ENCODE data around the gene DSTYK.
"Not testable (repeated sequence)": the region's sequence is repeated elsewhere in the genome, so short reads cannot be mapped to it uniquely, and the experiment has no call there.

Gene DSTYK

DNA sequence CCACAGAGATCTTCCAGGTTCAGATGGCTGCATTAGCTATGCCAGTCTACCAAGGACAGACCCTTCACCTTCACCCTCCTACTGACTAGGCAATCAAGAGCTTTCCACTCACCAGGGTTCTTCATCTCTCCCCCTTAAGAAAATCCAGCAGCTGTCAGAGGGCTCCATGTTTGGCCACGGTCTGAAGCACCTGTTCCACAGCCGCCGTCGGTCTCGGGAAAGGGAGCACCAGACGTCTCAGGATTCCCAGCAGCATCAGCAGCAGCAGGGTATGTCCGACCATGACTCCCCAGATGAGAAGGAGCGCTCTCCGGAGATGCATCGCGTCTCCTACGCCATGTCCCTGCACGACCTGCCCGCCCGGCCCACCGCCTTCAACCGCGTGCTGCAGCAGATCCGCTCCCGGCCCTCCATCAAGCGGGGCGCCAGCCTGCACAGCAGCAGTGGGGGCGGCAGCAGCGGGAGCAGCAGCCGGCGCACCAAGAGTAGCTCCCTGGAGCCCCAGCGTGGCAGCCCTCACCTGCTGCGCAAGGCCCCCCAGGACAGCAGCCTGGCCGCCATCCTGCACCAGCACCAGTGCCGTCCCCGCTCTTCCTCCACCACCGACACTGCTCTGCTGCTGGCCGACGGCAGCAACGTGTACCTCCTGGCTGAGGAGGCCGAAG lies 30.0 kb upstream of the DSTYK start:
- no peak for DNase-seq

DNA sequence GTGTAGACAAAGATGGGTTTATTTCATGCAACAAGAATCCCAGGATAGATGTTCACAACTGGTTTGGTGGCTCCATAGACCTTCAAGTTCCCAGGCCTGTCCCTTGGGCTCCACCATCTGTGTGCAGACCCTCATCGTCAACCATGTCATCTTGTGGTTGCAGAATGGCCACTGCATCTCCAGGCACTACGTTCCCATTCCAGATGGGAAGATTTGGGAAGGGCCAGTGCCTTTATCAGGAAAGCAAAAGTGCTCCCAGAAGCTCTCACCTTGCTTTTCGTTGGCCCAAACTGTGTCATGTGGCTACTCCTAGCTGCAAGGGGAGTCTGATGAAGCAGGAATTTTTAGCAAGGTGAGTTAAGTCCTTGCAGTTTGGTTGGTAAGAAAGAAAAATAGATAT lies 29.1 kb upstream of the DSTYK start:
- DNase-seq, result no peak

- no peak for DNase-seq
Observed at GRCh38 chr1:205240118-205240517, 28.6 kb upstream of the DSTYK start.

DNA sequence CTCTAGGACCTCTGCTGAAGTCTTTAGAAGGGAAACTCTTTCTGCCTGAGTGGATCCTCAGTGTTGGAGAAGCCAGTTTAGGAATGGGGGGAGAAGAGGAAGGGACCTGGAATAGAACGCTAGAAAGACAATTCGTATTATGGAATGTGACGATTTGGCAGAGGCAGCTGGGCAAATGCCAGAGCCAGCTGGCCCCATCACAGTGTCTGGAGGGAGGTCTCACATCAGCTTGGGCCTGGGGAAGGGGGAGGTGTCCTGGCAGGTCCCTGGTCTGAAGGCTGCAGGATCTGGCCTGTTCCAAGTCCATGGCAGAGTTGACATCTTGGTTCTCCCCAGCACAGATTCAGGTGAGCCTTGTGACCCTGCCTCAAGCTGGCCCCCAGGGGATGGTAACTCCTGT lies 27.6 kb upstream of the DSTYK start:
- no peak for DNase-seq

DNA sequence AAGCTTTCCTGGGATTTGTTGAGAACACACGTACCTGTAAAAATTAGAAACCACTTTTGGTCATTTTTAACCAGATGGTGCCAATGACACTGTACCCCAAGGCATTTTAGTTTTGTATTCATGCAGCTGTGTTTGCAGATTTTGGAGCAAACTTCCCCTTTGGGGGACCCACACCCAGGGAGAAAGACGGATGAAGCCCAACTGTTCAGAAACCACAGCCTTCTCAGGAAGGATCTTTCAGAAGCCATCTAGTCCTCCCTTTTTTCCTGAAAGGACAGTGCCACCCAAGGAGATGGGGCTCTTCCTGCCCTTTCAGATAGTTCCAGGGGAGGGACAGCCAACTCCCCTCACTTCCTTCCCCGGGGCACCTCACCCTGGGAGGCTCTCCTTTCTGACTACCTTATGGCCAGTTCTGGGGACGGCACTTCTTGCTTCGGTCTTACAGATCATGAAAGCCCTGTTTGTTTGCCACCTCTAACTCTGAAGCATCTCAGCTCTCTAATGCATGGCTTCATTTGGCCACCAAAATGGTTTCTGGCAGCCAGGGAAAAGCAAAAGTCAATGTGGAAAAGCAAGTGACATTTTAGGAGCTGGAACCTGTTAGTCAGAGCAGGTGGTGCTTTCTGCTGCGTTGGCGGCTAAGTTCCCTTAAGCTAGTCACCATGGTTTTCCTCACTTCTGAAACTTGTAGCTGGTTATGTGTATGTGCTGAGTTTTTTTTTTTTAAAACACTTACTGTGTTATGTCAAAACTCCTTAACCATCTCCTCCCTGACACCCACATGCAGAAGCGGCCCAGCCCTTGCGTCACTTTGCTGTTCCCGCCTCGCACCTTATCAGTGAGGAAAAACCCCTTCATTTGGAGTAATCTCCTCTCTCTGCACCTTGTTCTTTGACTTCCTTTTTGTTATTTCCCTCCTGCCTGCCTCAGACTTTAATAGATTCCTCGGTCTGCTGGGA lies 26.3 kb upstream of the DSTYK start:
- DNase-seq, result no peak

- DNase-seq, result no peak
Observed at GRCh38 chr1:205236951-205237475, 25.5 kb upstream of the DSTYK start.

- no peak for DNase-seq
Observed at GRCh38 chr1:205236526-205236925, 25.0 kb upstream of the DSTYK start.

- DNase-seq, result no peak
Observed at GRCh38 chr1:205235951-205236350, 24.4 kb upstream of the DSTYK start.

DNA sequence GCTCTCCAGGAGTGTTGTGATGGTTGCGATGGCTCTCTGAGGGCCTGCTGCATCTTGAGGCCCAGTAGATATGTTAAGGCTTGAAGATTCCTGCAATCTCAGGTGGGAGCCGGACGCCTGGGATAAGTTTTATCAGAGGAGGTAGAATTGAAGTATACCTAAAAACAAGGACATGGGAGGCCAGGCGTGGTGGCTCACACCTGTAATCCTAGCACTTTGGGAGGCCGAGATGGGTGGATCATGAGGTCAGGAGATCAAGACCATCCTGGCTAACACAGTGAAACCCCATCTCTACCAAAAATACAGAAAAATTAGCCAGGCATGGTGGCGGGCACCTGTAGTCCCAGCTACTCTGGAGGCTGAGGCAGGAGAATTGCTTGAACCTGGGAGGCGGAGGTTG lies 22.5 kb upstream of the DSTYK start:
- DNase-seq, result not testable (repeated sequence)

GRCh38 chr1:205232945-205233397 lies 21.5 kb upstream of the DSTYK start:
- DNase-seq, result no peak

GRCh38 chr1:205232127-205232820 lies 20.8 kb upstream of the DSTYK start:
- no peak for DNase-seq

DNA sequence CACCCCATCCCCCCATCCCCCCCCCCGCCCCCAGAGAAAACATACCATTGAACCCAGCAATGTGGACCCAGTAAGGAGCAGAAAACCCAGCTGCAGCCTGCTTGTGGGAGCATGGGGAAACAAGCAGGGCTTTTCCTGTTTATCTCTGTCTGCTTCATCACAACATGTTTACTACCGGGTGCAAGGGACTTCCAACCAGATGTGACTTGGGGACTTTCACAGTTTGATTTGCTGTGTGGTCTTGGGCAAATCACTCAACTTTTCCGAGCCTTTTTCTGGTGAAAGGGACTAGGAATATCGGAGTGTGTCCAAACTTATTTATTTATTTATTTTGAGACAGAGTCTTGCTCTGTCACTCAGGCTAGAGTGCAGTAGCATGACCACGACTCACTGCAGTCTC lies 19.5 kb upstream of the DSTYK start:
- DNase-seq, result no peak

- DNase-seq, result no peak
Observed at GRCh38 chr1:205229916-205230700, 18.6 kb upstream of the DSTYK start.

- DNase-seq, result peak; percentile 80
Observed at GRCh38 chr1:205229399-205229871, 17.9 kb upstream of the DSTYK start.

- DNase-seq, result no peak
Observed at GRCh38 chr1:205228093-205228521, 16.6 kb upstream of the DSTYK start.

DNA sequence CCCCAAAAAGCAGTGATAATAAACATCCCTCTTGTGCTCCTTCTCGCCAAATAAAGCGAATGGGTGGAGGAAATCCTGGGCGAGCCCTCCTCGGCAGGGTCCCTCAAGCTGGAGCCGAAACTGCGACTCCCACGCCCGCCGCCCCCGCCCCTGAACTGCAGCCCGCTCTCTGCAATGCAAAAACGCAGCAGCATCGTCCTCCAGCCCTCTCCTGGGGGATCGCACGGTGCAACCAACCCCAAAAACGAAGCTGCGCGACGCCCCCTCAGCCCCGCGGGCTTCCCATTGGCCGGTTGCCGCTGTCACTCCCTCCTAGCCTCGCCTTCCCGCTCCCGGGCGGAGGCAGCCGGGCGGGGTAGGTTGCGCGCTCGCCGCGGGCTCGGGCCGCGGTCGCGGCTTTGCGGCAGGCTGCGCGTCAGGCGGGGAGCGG lies 16.1 kb upstream of the DSTYK start, which contains the start of gene TMCC2:
Gene TMCC2 (plus strand): TSS at position 363 of the 430 bp plus-strand sequence. CDS start 619 bp downstream, outside the sequence.
- DNase-seq, result peak; percentile 91

- DNase-seq, result no peak
Observed at GRCh38 chr1:205226868-205227583, 15.5 kb upstream of the DSTYK start.

- peak; percentile 52 for DNase-seq
Observed at GRCh38 chr1:205225901-205226765, 14.6 kb upstream of the DSTYK start.

GRCh38 chr1:205224736-205225135 lies 13.2 kb upstream of the DSTYK start:
- DNase-seq, result peak; percentile 66

- DNase-seq, result no peak
Observed at GRCh38 chr1:205220421-205220820, 8.9 kb upstream of the DSTYK start.
